A673 (cell line): ENCODE results near the gene ADRM1. TPM values are rescaled to one million over a fixed set of nuclear protein-coding genes. Genes with fewer than 3 reads are reported as not detected.

Experiments used
- BruUV-seq: library from RNA; stranded (reverse); fragments of 400-500 nt; replicated peaks from 2 replicates; lab custom pipeline; 2021; lab: Mats Ljungman, UMichigan
- CTCF ChIA-PET: fragments of 300-600 bp; sonication (Branson Sonifier 250); formaldehyde crosslinking; loops from one replicate; lab custom pipeline; 2022; ENCODE audit warnings: antibody characterized with exemption; lab: Charles Lee
- POLR2A ChIA-PET: fragments of 300-600 bp; sonication (Branson Sonifier 250); formaldehyde crosslinking; loops from one replicate; lab custom pipeline; 2022; ENCODE audit warnings: antibody characterized with exemption; ENCODE audit not compliant: low non-redundant PET; lab: Charles Lee
- DNase-seq: peaks from one replicate; pipeline ENCODE4 v3.0.0-alpha.2; 2015; ENCODE audit warnings: low spot score
- H3K27ac ChIP-seq: fragments of 200-600 bp; sonication (generic); 2 replicates; pipeline ENCODE4 v1.5.1; 2016; ENCODE audit warnings: mixed run types, low read depth, mild to moderate bottlenecking, mixed read lengths, antibody characterized with exemption, low read length; ENCODE audit not compliant: poor library complexity, severe bottlenecking
- H3K27me3 ChIP-seq: fragments of 200-600 bp; sonication (generic); replicated peaks from 2 replicates; pipeline ENCODE4 v1.6.1; 2017; ENCODE audit warnings: mixed run types, low read depth, mild to moderate bottlenecking, mixed read lengths, antibody characterized with exemption, low read length; ENCODE audit not compliant: insufficient read depth, poor library complexity
- H3K36me3 ChIP-seq: fragments of 200-600 bp; sonication (generic); 2 replicates; pipeline ENCODE4 v1.6.1; 2016; ENCODE audit warnings: mixed run types, mild to moderate bottlenecking, mixed read lengths, antibody characterized with exemption, low read length; ENCODE audit not compliant: insufficient read depth, poor library complexity, severe bottlenecking
- H3K4me1 ChIP-seq: fragments of 200-600 bp; sonication (generic); 2 replicates; pipeline ENCODE4 v1.6.1; 2017; ENCODE audit warnings: mixed run types, mild to moderate bottlenecking, mixed read lengths, antibody characterized with exemption, low read length; ENCODE audit not compliant: insufficient read depth, poor library complexity, severe bottlenecking
- H3K4me3 ChIP-seq: fragments of 200-600 bp; sonication (generic); 2 replicates; pipeline ENCODE4 v1.5.1; 2016; ENCODE audit warnings: low read depth, mixed run types, mild to moderate bottlenecking, mixed read lengths, low read length; ENCODE audit not compliant: poor library complexity, severe bottlenecking
- H3K9me3 ChIP-seq: fragments of 200-600 bp; sonication (generic); 2 replicates; pipeline ENCODE4 v1.6.1; 2016; ENCODE audit warnings: mixed run types, low read depth, mild to moderate bottlenecking, mixed read lengths, antibody characterized with exemption, low read length; ENCODE audit not compliant: poor library complexity, severe bottlenecking
- EZH2 ChIP-seq: fragments of 200-600 bp; sonication (generic); IDR thresholded peaks from 2 replicates; pipeline ENCODE4 v1.6.1; 2017; ENCODE audit warnings: borderline replicate concordance, low read depth, mild to moderate bottlenecking, mixed read lengths, antibody characterized with exemption, low read length; ENCODE audit not compliant: poor library complexity, severe bottlenecking
- intact Hi-C: fragments of 100-400 bp; cut with micrococcal nuclease; formaldehyde crosslinking; loops from one replicate; pipeline ENCODE4 v1.10.0; 2022; ENCODE audit not compliant: unreplicated experiment
- total RNA-seq: library from RNA; stranded (reverse); gene quantifications from 2 replicates; pipeline ENCODE4 v1.2.3, GENCODE V29; 2021
- TF ChIP-seq, protein P1 (sequence below): fragments of 300-800, 200-600 bp; sonication (generic); conservative IDR thresholded peaks from 2 replicates; pipeline ENCODE4 v1.5.1; 2017; ENCODE audit warnings: low read depth, mild to moderate bottlenecking, antibody characterized with exemption, low read length, moderate library complexity, mixed read lengths

The ADRM1 gene
- total RNA-seq, 1 experiment from 2014 or later: 252 TPM

GRCh38 chr20:62329389-62330377 is 26.9 kb downstream of the ADRM1 start:
- Histone ChIP-seq H3K27ac (no peak overlapping the region), H3K4me1 (no peaks in the 10 kb centered on the region), H3K36me3 (no peaks in the 10 kb centered on the region), H3K9me3 (no peaks in the 10 kb centered on the region), H3K27me3 (no peaks in the 10 kb centered on the region), H3K4me3 (no peak overlapping the region)
- intact Hi-C loops: no loop called here
- TF ChIP-seq EZH2: no peak
- TF ChIP-seq, protein P1, sequence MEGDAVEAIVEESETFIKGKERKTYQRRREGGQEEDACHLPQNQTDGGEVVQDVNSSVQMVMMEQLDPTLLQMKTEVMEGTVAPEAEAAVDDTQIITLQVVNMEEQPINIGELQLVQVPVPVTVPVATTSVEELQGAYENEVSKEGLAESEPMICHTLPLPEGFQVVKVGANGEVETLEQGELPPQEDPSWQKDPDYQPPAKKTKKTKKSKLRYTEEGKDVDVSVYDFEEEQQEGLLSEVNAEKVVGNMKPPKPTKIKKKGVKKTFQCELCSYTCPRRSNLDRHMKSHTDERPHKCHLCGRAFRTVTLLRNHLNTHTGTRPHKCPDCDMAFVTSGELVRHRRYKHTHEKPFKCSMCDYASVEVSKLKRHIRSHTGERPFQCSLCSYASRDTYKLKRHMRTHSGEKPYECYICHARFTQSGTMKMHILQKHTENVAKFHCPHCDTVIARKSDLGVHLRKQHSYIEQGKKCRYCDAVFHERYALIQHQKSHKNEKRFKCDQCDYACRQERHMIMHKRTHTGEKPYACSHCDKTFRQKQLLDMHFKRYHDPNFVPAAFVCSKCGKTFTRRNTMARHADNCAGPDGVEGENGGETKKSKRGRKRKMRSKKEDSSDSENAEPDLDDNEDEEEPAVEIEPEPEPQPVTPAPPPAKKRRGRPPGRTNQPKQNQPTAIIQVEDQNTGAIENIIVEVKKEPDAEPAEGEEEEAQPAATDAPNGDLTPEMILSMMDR: no peak
- DNase-seq: no peak
- ChIA-PET POLR2A (no interaction called here), CTCF (interaction anchor here (0.5 kb wide), 1 partner anchor 27 kb away, joined by 4 read pairs; no protein-coding TSS in a partner anchor)
- no TSS peak for BruUV-seq

DNA sequence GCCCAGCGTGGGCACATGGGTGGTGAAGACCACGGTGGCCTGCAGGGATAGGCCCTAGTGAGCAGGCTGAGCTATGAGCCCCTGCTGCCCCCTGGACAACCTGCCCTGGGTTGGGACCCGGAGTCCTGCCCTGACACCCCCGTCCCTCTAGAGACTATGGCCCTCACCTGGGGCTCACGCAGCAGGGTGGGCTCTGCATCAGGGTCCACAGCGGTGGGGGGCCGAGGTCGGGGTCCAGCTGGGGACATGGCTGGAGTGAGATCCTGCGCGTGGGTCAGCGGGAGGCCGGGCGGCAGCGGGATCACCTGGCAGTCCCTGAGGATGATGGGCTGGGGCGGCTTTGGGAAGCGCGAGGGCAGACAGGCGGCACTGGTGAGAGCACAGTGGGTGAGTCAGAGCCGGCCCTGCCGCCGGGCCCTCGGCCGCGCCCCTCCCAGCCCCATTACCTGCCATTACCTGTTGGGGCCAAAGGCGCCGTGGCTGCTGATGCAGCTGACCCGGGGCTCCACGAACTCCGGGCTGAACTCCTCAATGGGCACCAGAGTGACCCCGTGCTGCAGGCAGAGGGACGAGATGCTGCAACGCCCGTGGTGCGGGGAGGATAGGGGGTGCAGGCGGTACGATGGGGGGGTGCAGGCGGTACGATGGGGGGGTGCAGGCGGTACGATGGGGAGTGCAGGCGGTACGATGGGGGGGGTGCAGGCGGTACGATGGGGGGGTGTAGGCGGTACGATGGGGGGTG is 27.9 kb downstream of the ADRM1 start:
- intact Hi-C loops: no loop called here
- no peaks in the 10 kb centered on the region for H3K9me3 ChIP-seq
- H3K27me3 ChIP-seq: no peaks in the 10 kb centered on the region
- no peak for TF ChIP-seq EZH2
- TF ChIP-seq, protein P1: no peak
- H3K4me1 ChIP-seq: no peaks in the 10 kb centered on the region
- H3K36me3 ChIP-seq: no peaks in the 10 kb centered on the region
- no TSS peak for BruUV-seq
- no peak overlapping the region for H3K4me3 ChIP-seq
- CTCF ChIA-PET: no interaction called here
- no peak for DNase-seq
- POLR2A ChIA-PET: no interaction called here
- no peak overlapping the region for H3K27ac ChIP-seq

DNA sequence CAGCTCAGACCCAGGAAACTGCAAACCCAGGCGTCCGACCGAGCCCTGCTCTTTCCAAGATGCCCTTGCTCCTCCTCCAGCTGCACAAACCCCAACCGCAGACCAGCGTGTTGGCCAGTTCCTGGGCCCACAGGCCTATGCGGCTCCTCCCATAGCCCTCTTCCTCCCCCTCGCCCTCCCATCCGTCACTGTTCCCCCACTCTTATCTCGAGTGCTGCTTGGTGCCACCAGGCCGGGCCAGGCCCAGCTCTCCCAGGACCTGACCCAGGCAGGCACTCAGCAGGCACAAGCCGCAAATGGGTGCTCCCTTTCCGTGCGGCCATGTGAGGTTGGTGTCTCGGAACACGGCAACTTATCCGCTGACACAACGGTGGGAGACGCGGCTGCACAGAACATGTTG is 28.6 kb downstream of the ADRM1 start:
- H3K27me3 ChIP-seq: no peaks in the 10 kb centered on the region
- no peak overlapping the region for H3K4me3 ChIP-seq
- H3K36me3 ChIP-seq: no peaks in the 10 kb centered on the region
- POLR2A ChIA-PET: no interaction called here
- CTCF ChIA-PET: no interaction called here
- H3K27ac ChIP-seq: no peak overlapping the region
- no TSS peak for BruUV-seq
- no peak for TF ChIP-seq EZH2
- TF ChIP-seq, protein P1: no peak
- DNase-seq: no peak
- intact Hi-C loops: no loop called here
- no peaks in the 10 kb centered on the region for H3K9me3 ChIP-seq
- no peaks in the 10 kb centered on the region for H3K4me1 ChIP-seq
